H1 (cell line): ENCODE measurements around the gene SELENOO.

Experiments
- BCL11A ChIP-seq, 2 experiments: IDR thresholded peaks; one replicate each; pipeline ENCODE4 v1.6.1; 2011; ENCODE audit warnings: low read depth in 2 of 2, low read length in 2 of 2, mild to moderate bottlenecking in 2 of 2
- POLR2AphosphoS5 ChIP-seq: IDR thresholded peaks from 2 replicates; pipeline ENCODE4 v1.6.1; 2011; ENCODE audit warnings: low read depth, low read length
- TF ChIP-seq, protein P1 (sequence below), 3 experiments: IDR thresholded peaks; 1 replicate in 2 of 3; 2 replicates in 1 of 3; pipeline versions ENCODE4 v1.5.1 to v1.6.1; 2011; ENCODE audit warnings: low read length in 3 of 3, mild to moderate bottlenecking in 3 of 3, inconsistent platforms in 2 of 3, low read depth in 1 of 3, moderate library complexity in 1 of 3; ENCODE audit not compliant: insufficient read depth in 1 of 3; ENCODE audit errors: control extremely low read depth in 1 of 3

- TF ChIP-seq, protein P1, sequence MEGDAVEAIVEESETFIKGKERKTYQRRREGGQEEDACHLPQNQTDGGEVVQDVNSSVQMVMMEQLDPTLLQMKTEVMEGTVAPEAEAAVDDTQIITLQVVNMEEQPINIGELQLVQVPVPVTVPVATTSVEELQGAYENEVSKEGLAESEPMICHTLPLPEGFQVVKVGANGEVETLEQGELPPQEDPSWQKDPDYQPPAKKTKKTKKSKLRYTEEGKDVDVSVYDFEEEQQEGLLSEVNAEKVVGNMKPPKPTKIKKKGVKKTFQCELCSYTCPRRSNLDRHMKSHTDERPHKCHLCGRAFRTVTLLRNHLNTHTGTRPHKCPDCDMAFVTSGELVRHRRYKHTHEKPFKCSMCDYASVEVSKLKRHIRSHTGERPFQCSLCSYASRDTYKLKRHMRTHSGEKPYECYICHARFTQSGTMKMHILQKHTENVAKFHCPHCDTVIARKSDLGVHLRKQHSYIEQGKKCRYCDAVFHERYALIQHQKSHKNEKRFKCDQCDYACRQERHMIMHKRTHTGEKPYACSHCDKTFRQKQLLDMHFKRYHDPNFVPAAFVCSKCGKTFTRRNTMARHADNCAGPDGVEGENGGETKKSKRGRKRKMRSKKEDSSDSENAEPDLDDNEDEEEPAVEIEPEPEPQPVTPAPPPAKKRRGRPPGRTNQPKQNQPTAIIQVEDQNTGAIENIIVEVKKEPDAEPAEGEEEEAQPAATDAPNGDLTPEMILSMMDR (IDR thresholded peaks at IDR 0.05; ENCODE audit: control extremely low read depth in 1 of 3, insufficient read depth in 1 of 3, low read depth in 1 of 3, low read length in 3 of 3) = no peak
- TF ChIP-seq POLR2AphosphoS5 = no peak
- TF ChIP-seq BCL11A (IDR thresholded peaks at IDR 0.05; ENCODE audit: low read depth in 2 of 2, low read length in 2 of 2) = no peak
Observed at GRCh38 chr22:50211147-50211546, 10.3 kb downstream of the SELENOO start.
